MM.1S (cell line): ENCODE measurements around the gene PODNL1.

Experiments
- EZH2 ChIP-seq: fragments of 300-600 bp; sonication (generic); optimal IDR thresholded peaks from 2 replicates; pipeline ENCODE3; 2017; ENCODE audit warnings: low read depth, mild to moderate bottlenecking, antibody characterized with exemption, low read length, mixed read lengths
- TF ChIP-seq, protein P1 (sequence below): fragments of 300-600 bp; sonication (generic); IDR thresholded peaks from 2 replicates; pipeline ENCODE4 v1.5.1; 2016; ENCODE audit warnings: antibody characterized with exemption, low read length, mixed read lengths

DNA sequence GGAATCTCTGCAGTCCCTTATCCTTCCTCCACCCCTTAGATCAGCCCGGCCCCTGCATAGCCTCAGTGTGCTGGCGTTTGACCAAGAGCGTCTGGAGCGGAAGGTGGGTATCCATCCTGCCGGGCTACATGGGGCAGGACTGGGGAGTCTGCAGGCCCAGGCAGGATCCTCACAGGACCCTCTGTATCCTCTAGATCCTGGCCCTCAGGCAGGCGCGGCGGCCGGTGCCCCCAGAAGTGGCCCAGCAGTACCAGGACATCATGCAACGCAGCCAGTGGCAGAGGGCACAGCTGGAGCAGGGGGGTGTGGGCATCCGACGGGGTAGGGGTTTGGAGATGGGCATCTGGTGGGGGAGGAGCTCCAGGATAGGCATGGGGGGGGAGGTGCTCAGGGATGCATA is 8.9 kb downstream of the PODNL1 start:
- TF ChIP-seq, protein P1, sequence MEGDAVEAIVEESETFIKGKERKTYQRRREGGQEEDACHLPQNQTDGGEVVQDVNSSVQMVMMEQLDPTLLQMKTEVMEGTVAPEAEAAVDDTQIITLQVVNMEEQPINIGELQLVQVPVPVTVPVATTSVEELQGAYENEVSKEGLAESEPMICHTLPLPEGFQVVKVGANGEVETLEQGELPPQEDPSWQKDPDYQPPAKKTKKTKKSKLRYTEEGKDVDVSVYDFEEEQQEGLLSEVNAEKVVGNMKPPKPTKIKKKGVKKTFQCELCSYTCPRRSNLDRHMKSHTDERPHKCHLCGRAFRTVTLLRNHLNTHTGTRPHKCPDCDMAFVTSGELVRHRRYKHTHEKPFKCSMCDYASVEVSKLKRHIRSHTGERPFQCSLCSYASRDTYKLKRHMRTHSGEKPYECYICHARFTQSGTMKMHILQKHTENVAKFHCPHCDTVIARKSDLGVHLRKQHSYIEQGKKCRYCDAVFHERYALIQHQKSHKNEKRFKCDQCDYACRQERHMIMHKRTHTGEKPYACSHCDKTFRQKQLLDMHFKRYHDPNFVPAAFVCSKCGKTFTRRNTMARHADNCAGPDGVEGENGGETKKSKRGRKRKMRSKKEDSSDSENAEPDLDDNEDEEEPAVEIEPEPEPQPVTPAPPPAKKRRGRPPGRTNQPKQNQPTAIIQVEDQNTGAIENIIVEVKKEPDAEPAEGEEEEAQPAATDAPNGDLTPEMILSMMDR = no peak
- TF ChIP-seq EZH2 = no peak
